B cell (primary cell): ENCODE measurements around the gene SLCO3A1. TPM values are rescaled to one million over a fixed set of nuclear protein-coding genes. Genes with fewer than 3 reads are reported as not detected.

ENCODE experiments used
- ATAC-seq: fragments of 200-7000 bp; cut with Tn5 transposase; one replicate; pipeline ENCODE4 v1.10.0; 2021; ENCODE audit warnings: low read depth, mild to moderate bottlenecking, moderate number of reproducible peaks, moderate library complexity
- CTCF ChIA-PET: fragments of 350-600 bp; sonication (Branson Sonifier 250); formaldehyde crosslinking; loops from one replicate; lab custom pipeline; 2021; ENCODE audit warnings: antibody characterized with exemption, inconsistent platforms; lab: Charles Lee
- POLR2A ChIA-PET: fragments of 350-600 bp; sonication (Branson Sonifier 250); formaldehyde crosslinking; loops from one replicate; lab custom pipeline; 2021; ENCODE audit warnings: antibody characterized with exemption; lab: Charles Lee
- DNase-seq: peaks from one replicate; pipeline ENCODE4 v3.0.0; 2013
- H2AFZ ChIP-seq: 2 replicates; pipeline ENCODE4 v1.6.1; 2012; ENCODE audit warnings: mild to moderate bottlenecking, low read depth, low read length; ENCODE audit not compliant: insufficient read depth, poor library complexity, severe bottlenecking
- H3K27ac ChIP-seq, 2 donors: 1 replicate in 1 of 2; 2 replicates in 1 of 2; pipeline ENCODE4 v1.5.1; 2012 to 2013; ENCODE audit warnings: low read length in 2 of 2, mild to moderate bottlenecking in 2 of 2, moderate library complexity in 1 of 2
- H3K27me3 ChIP-seq, 4 experiments: fragments of 200-600 bp in 1 of 4; sonication (generic) in 1 of 4; replicated peaks in 1 of 4; 1 replicate in 2 of 4; 2 replicates in 2 of 4; pipeline versions ENCODE4 v1.6.1 to v1.7.0; 2013 to 2016; ENCODE audit warnings: low read length in 3 of 4, mild to moderate bottlenecking in 2 of 4, mixed read lengths in 1 of 4, moderate library complexity in 1 of 4; ENCODE audit not compliant: insufficient read depth in 4 of 4, control insufficient read depth in 3 of 4; ENCODE audit errors: control extremely low read depth in 1 of 4
- H3K36me3 ChIP-seq, 2 experiments: replicated peaks in 1 of 2; 1 replicate in 1 of 2; 2 replicates in 1 of 2; pipeline versions ENCODE4 v1.6.1 to v1.7.1; 2013; ENCODE audit warnings: low read length in 1 of 2; ENCODE audit not compliant: insufficient read depth in 2 of 2, control insufficient read depth in 1 of 2; ENCODE audit errors: control extremely low read depth in 1 of 2, extremely low read depth in 1 of 2
- H3K4me1 ChIP-seq, 2 donors: fragments of 200-600 bp in 1 of 2; sonication (generic) in 1 of 2; 1 replicate in 1 of 2; 2 replicates in 1 of 2; pipeline versions ENCODE4 v1.5.1 to v1.6.1; 2013 to 2017; ENCODE audit warnings: low read length in 2 of 2; ENCODE audit not compliant: control insufficient read depth in 2 of 2, insufficient read depth in 2 of 2
- H3K4me2 ChIP-seq: replicated peaks from 2 replicates; pipeline ENCODE3; 2012; ENCODE audit warnings: mild to moderate bottlenecking, low read depth, low read length; ENCODE audit not compliant: poor library complexity, severe bottlenecking
- H3K4me3 ChIP-seq, 5 experiments: fragments of 200-600 bp in 1 of 5; sonication (generic) in 1 of 5; 1 replicate in 3 of 5; 2 replicates in 2 of 5; pipeline versions ENCODE4 v1.5.1 to v1.7.0; 2011 to 2016; ENCODE audit warnings: low read length in 4 of 5, mild to moderate bottlenecking in 4 of 5, low read depth in 2 of 5, control low read depth in 1 of 5, moderate library complexity in 1 of 5; ENCODE audit not compliant: insufficient read depth in 1 of 5; ENCODE audit errors: control extremely low read depth in 1 of 5, extremely low read depth in 1 of 5
- H3K79me2 ChIP-seq: fragments of 200-600 bp; sonication (generic); one replicate; pipeline ENCODE4 v1.6.0; 2016; ENCODE audit warnings: low read length; ENCODE audit not compliant: control insufficient read depth, insufficient read depth
- H3K9ac ChIP-seq: fragments of 200-600 bp; sonication (generic); 2 replicates; pipeline ENCODE4 v1.6.1; 2017; ENCODE audit warnings: mild to moderate bottlenecking, low read length, moderate library complexity
- H3K9me3 ChIP-seq, 3 donors: one replicate each; pipeline versions ENCODE4 v1.6.1 to v1.7.1; 2013; ENCODE audit warnings: low read length in 2 of 3; ENCODE audit not compliant: control insufficient read depth in 2 of 3, insufficient read depth in 1 of 3; ENCODE audit errors: control extremely low read depth in 1 of 3
- H4K20me1 ChIP-seq: 2 replicates; pipeline ENCODE4 v1.6.0; 2012; ENCODE audit warnings: mild to moderate bottlenecking, low read length; ENCODE audit not compliant: insufficient read depth, control insufficient read depth, poor library complexity, severe bottlenecking
- H3K27ac Mint-ChIP-seq: one replicate; pipeline ENCODE4 v1.8.0; 2021; ENCODE audit warnings: mixed read lengths
- H3K27me3 Mint-ChIP-seq: one replicate; pipeline ENCODE4 v1.8.0; 2021; ENCODE audit warnings: mixed read lengths
- H3K4me1 Mint-ChIP-seq: one replicate; pipeline ENCODE4 v1.8.0; 2021; ENCODE audit warnings: mixed read lengths
- H3K4me3 Mint-ChIP-seq: one replicate; pipeline ENCODE4 v1.8.0; 2021; ENCODE audit warnings: mixed read lengths
- H3K9me3 Mint-ChIP-seq: one replicate; pipeline ENCODE4 v1.8.0; 2022; ENCODE audit warnings: mixed read lengths; ENCODE audit not compliant: insufficient read depth
- CTCF ChIP-seq: fragments of 200-600 bp; IDR thresholded peaks from one replicate; pipeline ENCODE4 v1.8.0; 2022; ENCODE audit warnings: antibody characterized with exemption, mild to moderate bottlenecking
- EZH2 ChIP-seq: IDR thresholded peaks from 2 replicates; pipeline ENCODE4 v1.6.1; 2012; ENCODE audit warnings: borderline replicate concordance, low read depth, mild to moderate bottlenecking, moderate library complexity, low read length; ENCODE audit not compliant: insufficient read depth, poor library complexity, severe bottlenecking
- WGBS: methylation state at CpG from one replicate; pipeline ENCODE4 v1.1.5; 2013; ENCODE audit warnings: missing lambda C conversion rate; ENCODE audit not compliant: insufficient coverage; 5-methylcytosine and 5-hydroxymethylcytosine counted together
- intact Hi-C: fragments of 100-400 bp; cut with micrococcal nuclease; formaldehyde crosslinking; loops from one replicate; pipeline ENCODE4 v1.10.0; 2022
- polyA plus RNA-seq: library from polyadenylated mRNA; depleted of rRNA; stranded (reverse); fragments of >200 nt; gene quantifications from 2 replicates; pipeline ENCODE4 v1.2.3, GENCODE V29; 2012
- total RNA-seq, 2 donors: library from RNA; stranded (reverse); fragments of 120-200 nt in 1 of 2; gene quantifications; 1 replicate in 1 of 2; 2 replicates in 1 of 2; pipeline versions ENCODE4 v1.2.3 to v1.2.4, GENCODE V29; 2013 to 2022

The SLCO3A1 gene
- total and polyA plus RNA-seq, 2 donors (not counting 1 experiment from before 2014, with no cell fraction given), result 0.99 to 2.3 TPM

DNA sequence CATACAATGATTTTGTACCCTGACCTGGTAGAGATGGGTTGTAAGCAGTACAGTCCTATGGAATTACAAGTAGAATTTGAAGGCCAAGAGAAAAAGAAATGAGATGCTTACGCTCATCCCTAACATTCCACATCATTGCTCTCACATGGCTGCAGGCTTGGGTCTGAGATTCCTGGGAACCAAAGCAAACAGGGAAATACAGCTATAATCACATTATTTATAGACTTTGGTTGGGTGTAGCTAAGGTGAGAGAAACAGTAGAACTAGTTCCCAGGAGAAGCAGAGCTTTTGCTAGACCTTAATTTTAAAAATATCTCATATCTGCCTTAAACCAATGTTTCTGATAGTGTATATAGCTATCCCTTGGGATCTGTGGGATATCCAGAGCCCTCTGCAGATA, 51.4 kb downstream of the SLCO3A1 start:
- Mint-ChIP-seq H3K27me3 (no peaks in the 10 kb centered on the region), H3K9me3 (peaks cover 11% of the 10 kb centered on the region), H3K4me1 (no peaks in the 10 kb centered on the region), H3K27ac (no peak overlapping the region), H3K4me3 (no peak overlapping the region)
- Histone ChIP-seq H3K4me1 (no peaks in the 10 kb centered on the region), H2AFZ (no peak overlapping the region), H3K27ac (no peak overlapping the region), H3K4me3 (no peak overlapping the region), H3K36me3 (no peaks in the 10 kb centered on the region), H3K27me3 (no peaks in the 10 kb centered on the region), H3K79me2 (no peaks in the 10 kb centered on the region), H4K20me1 (no peaks in the 10 kb centered on the region), H3K9ac (no peak overlapping the region), H3K9me3 (peaks cover 0 to 20% (median 16%) of the 10 kb centered on the region in 3 donors), H3K4me2 (no peak overlapping the region)
- CTCF ChIA-PET, result no interaction called here
- DNase-seq (no peak), ATAC-seq (no peak)
- intact Hi-C loops, result no loop called here
- TF ChIP-seq EZH2 (no peak), CTCF (no peak)
- POLR2A ChIA-PET, result no interaction called here
- WGBS, result no CpG with 5 or more reads among the region's 1 CpG

- TF ChIP-seq EZH2, result no peak
- TF ChIP-seq CTCF, result no peak
- Histone ChIP-seq H3K4me1 (no peaks in the 10 kb centered on the region), H3K9me3 (peaks cover 0 to 6% (median 0%) of the 10 kb centered on the region in 3 donors), H2AFZ (no peak overlapping the region), H3K4me3 (no peak overlapping the region), H4K20me1 (no peaks in the 10 kb centered on the region), H3K4me2 (no peak overlapping the region), H3K36me3 (no peaks in the 10 kb centered on the region), H3K79me2 (no peaks in the 10 kb centered on the region), H3K27me3 (no peaks in the 10 kb centered on the region), H3K27ac (no peak overlapping the region), H3K9ac (no peak overlapping the region)
- H3K4me1 Mint-ChIP-seq, result no peaks in the 10 kb centered on the region
- H3K27ac Mint-ChIP-seq, result no peak overlapping the region
- H3K9me3 Mint-ChIP-seq, result no peaks in the 10 kb centered on the region
- no peak for ATAC-seq
- ChIA-PET POLR2A (no interaction called here), CTCF (no interaction called here)
- WGBS, result no CpG with 5 or more reads among the region's 3 CpGs
- intact Hi-C loops, result no loop called here
- H3K27me3 Mint-ChIP-seq, result no peaks in the 10 kb centered on the region
- no peak overlapping the region for H3K4me3 Mint-ChIP-seq
- no peak for DNase-seq
Measured at GRCh38 chr15:91908391-91908790, 54.9 kb downstream of the SLCO3A1 start.
